Measurements from ENCODE around the gene POLN.
"Not testable (repeated sequence)": the region's sequence is repeated elsewhere in the genome, so short reads cannot be mapped to it uniquely, and the experiment has no call there.

POLN gene

DNA sequence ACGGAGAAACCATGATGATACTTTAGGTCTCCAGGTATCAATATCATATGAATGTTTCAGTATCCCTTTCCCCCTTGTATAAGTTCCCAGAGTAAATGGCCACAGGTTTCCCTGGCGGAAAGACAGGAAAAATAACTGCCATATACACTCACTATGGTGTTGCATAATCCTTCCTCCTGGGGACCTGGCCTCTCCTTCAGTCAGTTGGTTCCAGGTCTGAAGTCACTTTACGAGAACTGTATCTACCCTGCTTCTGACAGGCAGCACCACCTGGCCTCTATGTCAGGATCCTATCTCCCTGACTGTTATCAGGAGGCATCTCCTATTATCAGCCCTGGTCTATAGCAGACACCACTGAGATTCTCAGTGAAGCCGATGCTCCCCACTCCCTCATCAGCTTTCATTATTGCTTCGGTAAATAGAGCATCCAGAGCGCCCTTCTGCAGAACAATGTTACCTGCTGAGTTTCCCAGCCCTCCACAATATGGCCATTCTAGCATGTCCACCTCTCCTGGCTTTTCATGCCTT lies 22.6 kb downstream of the POLN start:
- DNase-seq (ENCODE audit: low read depth) = no peak

DNA sequence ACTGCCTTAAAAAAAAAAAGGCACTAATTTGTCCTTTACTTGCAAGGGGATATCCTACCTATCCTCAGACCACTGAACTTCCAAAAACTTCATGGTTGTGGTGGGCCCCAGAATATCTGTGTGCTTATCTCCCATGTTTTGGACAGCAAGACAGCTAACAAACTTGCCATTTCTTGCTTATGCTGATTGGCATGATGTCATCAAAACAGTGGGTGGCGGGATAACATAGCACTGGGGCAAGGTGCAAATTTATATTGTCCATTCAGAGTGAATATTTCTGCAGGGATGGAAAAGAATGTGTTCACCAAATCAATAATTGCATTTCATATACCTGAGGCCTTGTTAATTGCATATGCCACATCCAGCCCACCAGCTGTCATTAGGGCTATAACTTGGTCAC lies 23.5 kb downstream of the POLN start:
- no peak for DNase-seq (ENCODE audit: low read depth)

DNA sequence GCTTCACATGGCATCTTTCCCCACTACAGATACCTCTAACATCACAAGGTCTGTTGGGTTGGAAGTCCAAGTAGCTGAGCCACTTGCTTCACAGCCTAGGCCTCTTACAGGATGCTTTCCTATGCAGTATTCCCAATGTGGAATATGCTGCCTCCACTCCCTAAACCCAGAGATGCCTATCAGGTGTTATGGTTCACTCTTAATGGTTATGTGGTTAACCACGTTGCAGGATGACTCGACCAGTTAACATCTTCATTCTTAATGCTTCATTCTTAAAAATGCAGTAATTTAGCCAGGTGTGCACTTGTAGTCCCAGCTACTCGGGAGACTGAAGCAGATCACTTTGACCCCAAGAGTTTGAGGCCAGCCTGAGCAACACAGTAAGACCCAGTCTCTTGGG lies 24.2 kb downstream of the POLN start:
- DNase-seq (ENCODE audit: low read depth) = no peak

DNA sequence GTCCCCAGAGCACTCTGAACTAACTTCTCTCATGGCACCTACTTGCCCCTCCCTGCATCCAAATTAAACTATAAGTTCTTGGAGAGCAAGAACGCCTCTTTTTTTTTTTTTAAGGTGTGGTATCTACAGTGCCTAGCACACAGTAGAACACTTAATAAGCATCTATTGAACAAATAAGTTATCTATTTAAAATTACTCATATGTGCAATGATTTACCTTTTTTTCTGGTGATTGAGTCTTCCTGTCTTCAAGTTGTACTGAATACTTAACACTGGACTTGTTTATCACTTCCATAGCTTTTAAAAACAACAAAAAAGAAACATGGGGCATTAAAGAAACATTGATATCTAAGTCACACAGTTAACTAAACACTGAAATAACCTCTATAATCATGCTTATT lies 29.1 kb downstream of the POLN start:
- no peak for DNase-seq (ENCODE audit: low read depth)

DNA sequence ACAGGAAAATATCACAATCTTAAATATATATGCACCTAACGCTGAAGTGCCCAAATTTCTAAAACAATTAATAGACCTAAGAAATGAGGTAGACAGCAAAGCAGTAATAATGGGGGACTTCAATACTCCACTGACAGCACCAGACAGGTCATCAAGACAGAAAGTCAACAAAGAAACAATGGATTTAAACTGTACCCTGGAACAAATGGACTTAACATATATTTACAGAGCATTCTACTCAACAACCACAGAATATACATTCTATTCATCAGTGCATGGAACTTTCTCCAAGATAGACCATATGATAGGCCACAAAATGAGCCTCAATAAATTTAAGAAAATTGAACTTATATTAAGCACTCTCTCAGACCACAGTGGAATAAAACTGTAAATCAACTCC lies 39.1 kb downstream of the POLN start:
- DNase-seq (ENCODE audit: low read depth) = not testable (repeated sequence)

DNA sequence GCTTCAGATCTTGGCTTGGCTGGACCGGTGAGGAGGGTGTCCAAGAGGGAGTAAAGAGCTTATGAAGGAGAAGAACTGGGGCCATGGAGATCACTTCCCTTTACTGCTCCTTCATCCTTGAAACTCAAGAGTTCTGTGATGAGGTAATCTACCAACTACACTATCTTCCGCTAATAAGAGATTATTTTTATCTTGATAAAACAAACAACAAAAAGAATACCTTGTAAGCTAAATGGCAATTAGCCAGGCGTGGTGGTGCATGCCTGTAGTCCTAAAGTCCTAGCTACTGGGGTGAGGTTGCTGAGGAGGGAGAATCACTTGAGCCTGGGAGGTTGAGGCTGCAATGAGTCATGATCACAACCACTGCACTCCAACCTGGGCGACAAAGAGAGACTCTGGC lies 47.4 kb downstream of the POLN start:
- DNase-seq (ENCODE audit: low read depth) = no peak

DNA sequence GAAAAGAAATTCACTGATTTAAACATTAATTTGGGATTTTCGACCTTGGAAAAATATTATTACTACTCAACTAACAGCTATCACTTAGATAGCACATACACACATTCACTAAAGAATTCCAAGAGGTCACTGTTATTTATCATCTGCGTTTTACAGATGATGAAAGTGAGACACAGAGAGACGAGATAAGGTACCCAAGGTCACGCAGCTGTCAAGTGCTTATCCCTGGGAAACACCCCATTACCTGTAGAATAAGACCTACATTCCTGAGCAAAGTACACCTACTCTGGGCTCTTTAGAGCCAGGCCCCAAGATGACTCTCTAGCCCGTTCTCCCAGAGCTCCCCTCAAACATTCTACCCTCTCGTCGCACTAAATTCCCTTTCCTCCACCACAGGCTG lies 48.6 kb downstream of the POLN start:
- DNase-seq (ENCODE audit: low read depth) = no peak

DNA sequence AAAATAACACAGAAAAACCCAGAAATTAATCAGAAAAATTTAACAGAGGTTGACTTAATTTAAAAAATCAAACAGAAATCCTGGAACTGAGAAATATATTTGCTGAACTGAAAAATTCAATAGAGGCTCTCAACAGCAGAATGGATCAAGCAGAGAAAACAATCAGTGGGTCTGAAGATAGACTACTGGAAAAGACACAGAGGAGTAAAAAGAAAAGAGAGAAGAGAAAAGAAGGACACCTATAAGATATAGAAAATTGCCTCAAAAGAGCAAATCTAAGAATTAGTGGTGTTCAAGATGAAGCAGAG lies 55.1 kb downstream of the POLN start:
- no peak for DNase-seq (ENCODE audit: low read depth)

DNA sequence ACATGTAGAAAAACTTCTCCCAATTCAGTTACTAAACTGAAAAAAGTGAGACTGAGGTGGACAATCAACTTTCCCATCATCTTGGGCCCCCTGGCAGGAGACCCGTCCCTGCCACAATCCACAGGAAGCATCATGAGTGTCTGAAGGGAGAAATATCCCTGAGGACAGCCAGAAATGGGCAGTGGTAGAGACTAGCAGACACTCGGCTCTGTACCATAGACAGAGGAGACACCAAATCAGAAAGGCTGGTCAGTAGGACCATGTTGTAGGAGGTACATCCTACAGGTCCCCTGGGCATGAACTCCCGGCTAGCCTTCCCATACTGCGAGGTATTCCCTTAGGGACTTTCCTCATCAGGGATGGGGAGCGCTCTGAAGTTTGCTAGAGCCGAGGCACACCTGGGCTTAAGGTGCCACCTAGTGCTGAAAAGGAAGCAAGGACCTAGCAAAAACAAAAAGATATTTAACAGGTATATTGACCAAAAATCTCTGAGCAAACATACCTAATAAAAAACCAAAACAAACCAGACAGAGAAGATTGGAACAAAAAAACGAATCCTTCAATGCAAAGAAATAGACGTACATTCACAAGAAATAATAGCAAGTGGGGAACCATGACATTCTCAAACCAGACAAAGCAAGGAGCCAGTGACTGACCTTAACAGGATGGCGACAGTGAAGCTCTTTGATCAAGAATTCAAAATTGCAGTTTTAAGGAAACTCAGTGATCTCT lies 55.6 kb downstream of the POLN start:
- no peak for DNase-seq (ENCODE audit: low read depth)

DNA sequence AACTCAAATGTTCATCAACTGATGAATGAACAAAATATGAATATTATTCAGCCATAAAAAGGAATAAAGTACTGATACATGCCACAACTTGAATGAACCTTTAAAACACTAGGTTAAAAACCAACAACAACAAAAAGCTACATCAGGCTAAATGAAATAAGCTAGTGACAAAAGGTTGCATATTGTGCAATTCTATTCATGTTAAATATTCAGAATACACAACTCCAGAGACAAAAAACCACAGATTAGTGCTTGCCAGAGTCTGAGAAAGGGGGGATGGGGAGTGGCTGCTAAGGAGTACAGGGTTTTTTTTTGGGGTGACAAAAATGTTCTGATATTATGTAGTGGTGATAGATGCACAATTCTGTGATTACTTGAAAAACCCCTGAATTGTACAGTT lies 58.5 kb downstream of the POLN start:
- DNase-seq (ENCODE audit: low read depth) = no peak

DNA sequence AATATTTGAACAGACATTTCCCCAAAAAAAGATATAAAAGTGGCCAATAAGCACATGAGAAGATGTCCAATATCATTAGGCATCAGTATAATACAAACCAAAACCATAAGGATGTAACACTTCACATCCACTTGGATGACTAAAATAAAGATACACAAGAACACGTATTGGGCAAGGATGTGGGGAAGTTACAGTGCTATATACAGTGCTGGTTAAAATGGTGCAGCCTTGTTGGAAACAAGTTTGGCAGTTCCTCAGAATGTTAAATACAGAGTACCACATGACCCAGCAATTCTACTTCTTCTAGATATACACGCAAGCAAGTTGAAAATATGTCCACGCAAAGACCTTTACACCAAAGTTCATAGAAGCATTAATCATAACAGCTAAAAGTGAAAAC lies 58.9 kb downstream of the POLN start:
- DNase-seq (ENCODE audit: low read depth) = no peak

DNA sequence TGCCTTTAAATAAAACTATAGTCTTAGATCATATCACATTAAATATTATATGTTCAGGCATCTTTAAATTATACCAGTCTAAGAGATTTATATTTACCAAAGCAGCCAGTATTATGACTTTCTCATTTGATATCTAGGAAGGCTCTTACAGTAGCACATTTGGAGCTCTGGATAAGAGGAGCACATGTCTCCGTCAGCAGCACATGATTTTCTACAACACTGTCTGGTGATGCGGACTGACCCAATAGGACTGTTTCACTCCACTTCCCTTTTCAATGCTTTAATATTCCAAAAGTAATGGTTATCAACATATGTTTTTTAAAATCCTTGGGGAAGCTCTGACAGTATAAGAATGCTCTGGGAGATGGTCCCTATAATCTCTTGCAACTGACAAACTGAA lies 61.5 kb downstream of the POLN start:
- DNase-seq (ENCODE audit: low read depth) = no peak

DNA sequence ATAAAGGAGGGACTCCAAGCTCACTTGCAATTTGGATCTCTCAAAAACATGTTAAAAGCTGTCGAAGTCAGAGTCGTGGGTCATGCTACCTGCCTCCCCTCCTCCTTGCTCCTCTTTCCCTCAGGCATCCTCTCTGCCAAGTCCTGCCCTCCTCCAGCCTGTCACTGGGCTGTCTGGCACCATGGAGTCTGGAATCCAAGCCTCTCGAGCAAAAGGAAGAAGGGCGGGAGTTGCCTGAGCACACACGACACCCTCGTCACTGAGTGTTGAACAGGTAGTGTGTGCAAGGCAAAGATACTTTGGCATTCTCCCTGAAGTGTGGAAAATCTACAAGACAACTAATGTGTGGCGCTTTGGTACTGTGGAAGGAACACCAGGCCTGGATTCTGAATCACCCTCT lies 62.2 kb downstream of the POLN start:
- no peak for DNase-seq (ENCODE audit: low read depth)

DNA sequence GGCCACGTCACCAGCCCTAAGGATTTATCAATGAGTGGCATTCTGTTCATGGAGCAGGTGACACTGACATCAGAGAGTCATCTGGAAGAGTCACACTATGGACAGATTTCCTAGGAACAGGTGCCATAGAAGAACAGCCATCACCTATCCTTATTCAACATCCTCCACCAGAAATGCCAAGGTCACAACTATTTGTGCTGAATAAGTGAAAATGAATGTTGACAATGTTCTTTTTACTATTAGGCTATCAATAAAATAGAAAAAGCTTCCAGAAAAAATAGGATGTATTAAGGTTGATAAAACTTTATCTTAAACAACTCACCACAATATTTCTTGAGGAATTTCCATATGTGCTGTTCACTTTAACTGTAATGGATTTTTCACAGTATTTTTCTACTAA lies 62.9 kb downstream of the POLN start:
- DNase-seq (ENCODE audit: low read depth) = no peak

DNA sequence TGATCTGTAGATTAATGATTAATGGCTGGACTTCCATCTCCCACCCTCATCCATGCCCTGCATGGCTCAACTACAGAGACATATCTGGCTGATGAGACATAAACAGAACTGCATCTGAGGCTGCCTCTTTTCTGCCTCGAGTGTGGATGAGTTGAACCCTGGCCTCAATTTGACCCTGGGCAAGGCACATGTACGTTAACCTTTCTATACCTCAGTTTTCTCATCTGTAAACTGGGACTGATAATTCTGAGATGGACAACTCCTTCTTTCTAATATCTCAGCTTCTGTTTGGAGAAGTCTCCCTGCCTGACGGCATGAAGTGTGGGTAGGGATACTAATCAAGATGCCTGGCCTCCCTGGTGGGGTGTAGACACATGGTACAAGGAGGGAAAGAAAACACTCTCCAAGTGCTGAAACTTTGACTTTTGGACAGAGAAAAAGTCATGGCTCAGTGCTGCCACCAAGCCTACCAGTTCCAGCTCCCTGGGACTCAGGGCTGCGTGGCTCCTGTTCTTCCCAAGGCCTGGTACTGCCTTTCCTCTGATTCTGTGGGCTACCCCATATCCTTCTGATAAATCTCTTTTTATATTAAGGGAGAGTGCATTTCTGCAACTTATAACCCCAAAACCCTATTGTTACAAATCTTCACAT lies 64.4 kb downstream of the POLN start:
- DNase-seq (ENCODE audit: low read depth) = no peak

DNA sequence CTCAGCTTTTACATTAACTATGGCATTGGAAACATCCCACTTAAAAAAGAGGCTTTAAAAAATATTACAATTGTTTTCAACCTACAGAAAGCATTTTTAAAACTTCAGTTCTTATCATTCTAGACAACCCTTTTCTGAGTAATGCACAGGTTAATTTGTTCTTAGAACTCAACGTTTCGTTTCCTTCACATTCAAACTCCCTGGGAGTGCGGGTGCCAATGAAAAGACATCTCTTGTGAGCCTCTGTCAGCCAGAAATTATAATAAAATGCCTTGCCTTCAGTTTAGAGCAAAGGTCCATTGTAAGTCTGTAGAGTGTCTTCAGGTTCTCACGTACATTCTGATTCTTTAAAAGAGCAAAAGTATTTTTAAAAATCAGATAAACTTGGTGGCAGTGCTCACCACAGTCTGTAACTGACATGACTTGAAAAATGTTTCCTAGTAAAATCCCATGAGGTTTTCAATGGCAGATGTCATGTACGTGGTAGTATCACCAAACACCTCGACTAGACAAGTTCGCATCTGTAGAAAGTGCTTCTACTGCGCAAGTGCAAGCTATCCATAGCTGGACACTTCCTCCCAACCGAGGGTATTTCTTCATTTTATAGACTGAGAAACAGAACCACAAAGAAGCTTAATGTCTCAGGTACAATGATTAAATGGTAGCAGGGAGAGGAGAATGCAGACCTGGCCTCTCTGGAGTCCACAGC lies 65.8 kb downstream of the POLN start:
- DNase-seq (ENCODE audit: low read depth) = no peak

DNA sequence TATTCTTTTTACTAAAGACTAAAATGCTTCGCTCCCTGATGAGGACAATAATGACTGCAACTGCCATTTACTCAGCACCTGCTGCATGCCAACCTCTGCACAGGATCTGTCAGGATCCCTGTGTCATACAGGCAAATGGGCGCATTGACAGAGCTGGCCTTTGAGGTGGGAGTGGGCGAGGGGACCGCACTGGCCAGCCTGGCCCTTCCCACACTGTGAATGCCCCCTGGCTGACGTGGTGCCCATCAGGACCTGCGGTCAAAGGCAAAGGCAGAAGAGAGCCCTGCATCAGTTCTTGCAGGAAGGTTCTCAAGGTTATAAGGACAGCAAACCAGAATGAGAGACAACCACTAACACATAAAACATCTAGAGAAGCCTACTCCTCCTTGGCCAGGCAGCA lies 67.9 kb downstream of the POLN start:
- DNase-seq (ENCODE audit: low read depth) = no peak

DNA sequence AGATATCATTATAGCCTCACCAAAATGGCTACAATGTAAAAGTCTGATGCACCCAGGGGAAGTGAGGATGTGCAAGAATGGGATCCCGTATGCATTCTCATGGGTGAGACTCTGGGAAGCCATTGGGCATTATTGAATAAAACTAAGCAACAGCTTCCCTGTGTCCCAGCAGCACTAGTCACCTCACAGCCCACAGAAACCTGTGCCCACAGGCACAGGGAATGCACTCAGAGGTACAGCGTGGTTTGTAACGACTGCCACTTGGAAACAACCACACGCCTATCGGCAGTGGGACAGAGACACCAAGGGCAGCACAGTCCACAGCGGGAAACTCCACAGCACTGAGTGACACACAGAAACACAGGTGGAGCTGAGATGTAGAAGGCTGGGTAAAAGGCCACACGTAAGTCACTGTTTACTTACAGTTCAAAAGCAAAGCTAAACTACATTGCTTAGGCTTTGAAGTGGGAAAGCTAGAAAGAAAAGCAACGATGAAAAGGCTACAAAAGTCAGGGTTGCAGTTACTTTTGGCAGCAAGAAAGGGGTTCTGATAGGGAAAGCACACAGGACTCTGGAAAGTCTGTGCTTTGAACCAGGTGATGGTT lies 69.2 kb downstream of the POLN start:
- no peak for DNase-seq (ENCODE audit: low read depth)

DNA sequence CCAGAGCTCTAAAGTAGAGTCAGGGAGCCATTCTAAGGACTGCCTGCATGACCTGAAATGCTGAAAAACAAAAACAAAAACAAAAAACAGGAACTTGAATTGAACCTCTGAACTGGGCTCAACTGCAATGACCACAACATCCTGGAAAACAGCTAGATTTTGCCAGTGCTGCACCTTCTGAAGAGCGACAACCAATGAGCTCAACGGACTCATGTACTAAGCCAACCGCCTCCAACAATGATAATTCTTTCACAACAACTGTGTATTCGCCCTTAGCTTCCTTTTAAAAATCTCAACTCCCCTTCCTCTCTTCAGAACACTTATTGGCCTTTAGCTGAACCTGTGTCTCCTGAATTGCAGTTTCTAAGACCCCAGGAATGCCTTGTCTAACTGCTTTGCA lies 69.8 kb downstream of the POLN start:
- no peak for DNase-seq (ENCODE audit: low read depth)

DNA sequence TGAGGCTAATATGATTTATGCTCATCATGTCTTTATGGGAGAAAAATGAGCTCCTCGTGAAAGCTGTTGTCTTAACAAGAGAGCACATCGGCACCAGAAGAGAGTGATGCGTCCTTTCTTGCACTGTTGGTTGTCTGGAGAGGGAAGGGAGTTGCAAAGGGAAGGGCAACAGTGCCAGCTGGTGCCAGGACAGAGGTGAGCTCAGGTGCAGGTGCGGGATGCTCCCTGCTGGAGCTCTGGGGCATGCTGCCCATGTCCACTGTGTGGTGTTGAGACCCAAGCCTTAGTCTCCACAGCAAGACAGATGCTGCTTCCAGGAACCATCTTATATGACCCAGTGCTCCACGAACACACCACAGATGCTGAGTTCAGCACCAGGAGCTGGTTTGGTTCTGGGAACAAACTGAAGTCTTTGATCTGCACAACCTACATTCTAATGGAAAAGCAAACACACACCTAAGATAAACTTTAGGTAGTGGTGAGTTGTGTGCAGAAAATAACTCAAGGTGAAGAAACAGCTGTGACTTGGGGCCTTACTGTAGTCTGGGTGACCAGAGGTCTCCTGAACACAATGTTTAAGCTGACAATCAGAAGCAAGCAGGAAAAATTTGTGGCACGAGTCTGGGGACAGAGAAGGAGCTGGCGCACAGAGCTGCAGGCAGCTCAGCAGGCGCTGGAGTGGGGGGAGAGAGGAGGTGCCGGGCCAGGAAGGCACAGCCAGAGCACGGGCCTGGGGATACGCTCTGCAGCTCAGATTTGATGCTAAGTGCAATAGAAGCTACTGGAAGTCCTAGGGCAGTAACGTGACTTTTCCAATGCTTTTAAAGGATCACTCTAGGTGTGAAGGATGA lies 73.2 kb downstream of the POLN start:
- no peak for DNase-seq (ENCODE audit: low read depth)

DNA sequence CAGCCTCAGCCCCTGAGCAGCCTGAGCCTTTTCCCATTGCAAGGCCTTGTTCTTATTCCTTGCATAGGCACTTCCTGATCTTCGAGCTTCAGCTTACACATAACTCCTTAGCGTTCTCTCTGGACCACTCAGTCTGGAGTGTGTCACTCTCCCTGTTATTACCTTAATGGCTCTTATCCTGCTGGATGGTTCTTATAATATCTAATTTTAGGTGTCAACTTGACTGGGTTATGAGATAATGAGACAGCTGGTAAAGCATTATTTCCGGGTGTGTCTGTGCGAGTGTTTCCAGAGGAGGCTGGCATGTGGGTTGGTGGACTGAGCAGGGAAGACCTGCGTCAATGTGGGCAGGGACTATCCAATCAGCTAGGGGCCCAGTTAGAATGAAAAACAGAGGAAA lies 75.7 kb downstream of the POLN start:
- DNase-seq (ENCODE audit: low read depth) = no peak

DNA sequence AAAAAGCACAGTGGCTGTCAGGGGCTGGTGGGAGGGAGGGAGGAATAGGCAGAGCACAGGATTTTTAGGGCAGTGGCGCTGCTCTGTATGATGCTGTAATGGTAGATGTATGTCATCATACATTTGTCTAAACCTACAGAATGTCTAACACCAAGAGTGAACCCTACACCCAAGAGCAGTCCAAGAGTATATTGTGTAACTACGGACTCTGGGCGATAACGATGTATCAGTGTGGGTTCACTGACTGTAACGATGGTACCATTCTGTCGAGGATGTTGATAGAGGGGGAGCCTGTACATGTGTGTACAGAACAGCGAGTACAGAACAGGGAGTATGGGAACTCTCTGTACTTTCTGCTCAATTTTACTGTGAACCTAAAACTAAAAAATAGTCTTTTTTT lies 76.5 kb downstream of the POLN start:
- no peak for DNase-seq (ENCODE audit: low read depth)
